Stimulated activated CD4-positive, alpha-beta T cell treated with anti-CD3 and anti-CD28 coated beads, Interleukin-15, amount 100 ng/mL, for 24 hours (primary cell): ENCODE results near the gene RREB1.

ENCODE experiments used
- DNase-seq: peaks from one replicate; pipeline ENCODE4 v3.0.0-alpha.2; 2020

The RREB1 gene

GRCh38 chr6:7166410-7167293 is 58.9 kb downstream of the RREB1 start:
- DNase-seq: no peak

DNA sequence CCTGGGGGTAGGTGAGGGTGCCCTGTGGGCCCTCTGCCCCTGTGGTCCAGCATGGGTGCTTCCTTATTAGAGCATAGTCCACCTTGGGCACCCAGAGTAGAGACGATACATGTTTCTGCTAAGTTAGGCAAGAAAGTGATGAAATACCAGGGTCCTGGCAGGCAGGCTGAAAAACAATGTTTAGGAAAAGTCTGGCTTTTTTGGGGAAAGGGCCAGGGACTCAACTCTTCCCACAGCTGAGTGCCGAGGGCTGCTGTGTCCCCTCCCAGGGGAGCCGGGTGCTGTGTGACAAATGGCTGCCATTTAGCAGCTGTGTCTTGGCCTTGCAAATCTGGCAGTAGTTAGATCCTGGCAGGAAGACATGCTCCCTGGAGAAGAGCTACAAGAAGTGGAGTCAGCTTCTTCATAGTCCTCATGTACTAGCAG is 61.5 kb downstream of the RREB1 start:
- DNase-seq: no peak

GRCh38 chr6:7170117-7170732 is 62.5 kb downstream of the RREB1 start:
- no peak for DNase-seq

- DNase-seq: no peak
Observed at GRCh38 chr6:7171119-7171518, 63.4 kb downstream of the RREB1 start.

GRCh38 chr6:7171733-7172132 is 64.0 kb downstream of the RREB1 start:
- no peak for DNase-seq

GRCh38 chr6:7172649-7173048 is 64.9 kb downstream of the RREB1 start:
- DNase-seq: no peak

DNA sequence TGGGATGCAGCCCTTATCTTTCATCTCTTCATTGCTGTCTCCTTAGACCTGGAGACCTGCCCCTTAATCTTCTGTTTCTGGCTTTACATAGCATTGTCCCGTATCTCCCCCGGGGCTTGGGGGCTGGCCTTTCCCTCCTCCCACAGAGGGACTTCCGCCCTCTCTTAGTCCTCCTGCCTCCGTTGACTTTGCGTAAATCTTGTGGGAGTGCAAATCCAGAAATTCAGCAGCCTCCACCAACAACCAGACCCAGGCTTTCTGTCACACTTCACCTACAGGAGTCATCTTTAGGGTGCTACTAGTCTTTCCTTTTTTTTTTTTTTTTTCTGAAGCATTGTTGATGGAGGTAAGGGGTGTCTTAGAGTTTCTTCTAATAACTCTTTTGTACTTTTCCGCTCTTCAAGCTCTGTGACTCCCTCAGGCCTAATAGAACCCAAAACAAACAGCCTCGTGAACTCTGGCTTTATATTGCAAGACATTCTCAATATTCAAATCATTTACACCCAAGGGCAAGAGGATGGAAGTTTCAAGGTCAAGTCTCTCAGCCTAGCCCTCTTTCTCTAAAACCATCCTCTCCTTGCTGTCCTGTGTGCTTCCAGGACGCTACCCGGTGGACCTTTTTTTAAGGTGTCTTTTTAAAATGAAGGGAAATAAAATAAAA is 66.2 kb downstream of the RREB1 start:
- DNase-seq: no peak

DNA sequence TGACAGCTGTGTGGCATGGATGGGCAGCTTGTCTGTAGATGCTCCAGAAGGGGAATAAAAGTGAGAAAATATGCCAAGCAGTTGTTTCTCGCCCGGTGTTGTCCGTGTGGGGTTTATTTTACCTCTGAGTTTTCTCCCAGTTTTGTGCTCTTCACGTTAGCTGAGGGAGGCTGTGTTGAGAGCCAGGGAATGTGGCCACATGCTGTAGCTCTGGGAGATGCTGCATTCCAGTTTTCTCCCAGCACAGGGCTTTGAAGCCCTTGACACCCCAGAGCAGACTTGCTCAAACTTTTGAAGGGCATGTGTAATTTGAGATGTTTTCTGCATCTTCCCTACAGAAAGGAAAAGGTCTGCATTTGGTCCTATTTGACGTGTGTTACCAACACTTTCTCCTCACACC is 67.7 kb downstream of the RREB1 start:
- no peak for DNase-seq

GRCh38 chr6:7176208-7176607 is 68.4 kb downstream of the RREB1 start:
- DNase-seq: no peak

GRCh38 chr6:7178280-7178679 is 70.5 kb downstream of the RREB1 start:
- DNase-seq: no peak

DNA sequence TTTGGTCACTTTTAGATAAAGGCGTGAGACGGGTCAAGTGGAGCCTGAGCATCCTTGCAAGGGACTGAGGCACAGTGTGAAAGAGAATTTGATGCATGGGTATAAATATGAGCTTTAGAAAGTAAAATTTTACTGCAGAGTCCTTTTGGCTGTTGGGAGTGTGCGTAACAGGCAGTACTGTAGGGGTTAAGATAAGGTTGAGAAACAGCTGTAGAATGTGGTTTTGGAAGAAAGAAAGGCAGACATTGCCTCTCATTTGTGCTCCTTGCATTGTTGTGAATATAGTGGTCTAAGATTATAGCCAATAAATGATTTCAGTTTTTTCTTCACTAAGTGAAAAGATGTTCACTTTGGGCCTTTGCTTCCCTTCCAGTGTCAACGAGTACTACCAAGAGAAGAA is 73.0 kb downstream of the RREB1 start:
- DNase-seq: no peak

DNA sequence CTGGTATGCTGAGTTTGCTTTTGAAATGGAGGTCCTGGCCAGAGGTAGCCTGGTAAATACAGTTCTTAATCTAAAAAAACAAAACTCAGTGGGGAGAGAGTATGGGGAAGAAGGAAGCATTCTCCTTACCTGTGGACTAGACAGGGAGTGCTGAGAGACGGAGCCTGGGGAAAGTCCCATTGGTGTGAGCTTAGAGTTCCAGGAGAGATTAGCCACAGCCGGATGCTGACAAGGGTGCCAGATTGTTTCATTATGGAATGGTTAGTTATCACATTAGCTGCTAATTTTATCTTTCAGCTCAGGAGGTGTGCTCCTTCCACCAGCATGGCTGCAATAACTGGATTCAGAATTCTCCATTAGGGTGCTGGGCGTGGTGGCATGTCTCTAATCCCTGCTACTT is 75.9 kb downstream of the RREB1 start:
- no peak for DNase-seq

DNA sequence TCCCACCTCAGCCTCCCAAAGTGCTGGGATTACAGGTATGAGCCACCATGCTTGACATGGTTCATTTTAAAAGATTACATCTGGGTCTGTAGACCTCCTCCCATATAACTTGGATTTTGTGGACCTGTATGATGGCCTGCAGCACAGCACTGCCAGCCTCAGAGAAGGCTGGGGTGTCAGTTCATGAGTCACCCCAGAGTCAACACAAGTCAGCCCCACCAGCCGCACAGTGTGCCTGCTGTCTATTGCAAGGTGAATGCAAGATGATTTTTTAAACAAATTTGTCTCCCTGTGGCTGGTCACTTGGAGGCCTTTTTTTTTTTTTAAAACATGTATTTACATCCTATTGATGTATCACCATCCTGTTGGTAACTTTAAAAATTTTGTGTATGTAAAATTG is 76.7 kb downstream of the RREB1 start:
- DNase-seq: no peak

DNA sequence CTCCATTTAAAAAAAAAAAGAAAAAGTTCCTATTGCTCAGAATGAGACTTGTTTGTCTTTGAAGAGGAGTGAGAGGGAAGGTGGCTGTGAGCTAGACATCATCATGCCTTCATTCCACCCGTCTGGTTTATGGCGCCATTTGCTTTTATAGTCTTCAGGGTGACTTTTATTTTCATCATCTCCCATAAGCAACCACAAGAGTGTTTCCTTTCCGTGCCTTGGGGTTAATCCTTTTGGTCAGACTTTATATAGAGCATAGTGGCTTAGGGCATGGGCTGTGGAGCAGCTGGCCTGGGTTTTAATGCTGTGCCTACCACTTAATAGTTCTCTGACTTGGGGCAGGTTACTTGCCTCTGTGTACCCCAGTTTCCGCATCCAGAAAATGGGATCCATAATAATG is 77.8 kb downstream of the RREB1 start:
- DNase-seq: no peak

GRCh38 chr6:7188492-7188891 is 80.7 kb downstream of the RREB1 start:
- no peak for DNase-seq

DNA sequence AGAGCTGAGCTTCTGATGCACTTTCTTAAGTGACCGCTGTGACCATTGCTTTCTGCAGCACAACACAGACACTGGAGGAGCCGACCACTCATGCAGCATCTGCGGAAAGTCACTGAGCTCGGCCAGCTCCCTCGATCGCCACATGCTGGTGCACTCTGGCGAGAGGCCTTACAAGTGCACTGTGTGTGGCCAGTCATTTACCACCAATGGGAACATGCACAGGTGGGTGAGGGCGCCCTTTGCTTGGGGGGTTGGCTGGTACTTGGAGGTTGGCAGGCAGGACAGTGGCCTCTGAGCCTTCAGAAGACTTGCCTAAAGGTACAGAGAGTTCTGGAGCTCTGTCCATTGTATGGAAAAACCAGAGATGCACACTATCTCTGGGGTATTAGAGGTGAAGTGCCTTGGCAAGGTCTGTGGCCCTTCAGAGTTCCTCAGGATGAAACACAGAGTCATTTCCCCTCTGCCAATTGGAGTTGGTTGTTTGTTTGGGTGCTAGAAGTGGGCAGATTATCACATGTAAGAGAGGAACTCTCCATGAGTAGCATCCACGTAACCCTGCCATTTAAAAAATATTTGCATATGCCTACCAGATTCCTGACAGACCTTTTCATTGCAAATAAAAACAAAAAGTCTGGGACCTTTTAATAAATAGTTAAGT is 81.5 kb downstream of the RREB1 start:
- no peak for DNase-seq

DNA sequence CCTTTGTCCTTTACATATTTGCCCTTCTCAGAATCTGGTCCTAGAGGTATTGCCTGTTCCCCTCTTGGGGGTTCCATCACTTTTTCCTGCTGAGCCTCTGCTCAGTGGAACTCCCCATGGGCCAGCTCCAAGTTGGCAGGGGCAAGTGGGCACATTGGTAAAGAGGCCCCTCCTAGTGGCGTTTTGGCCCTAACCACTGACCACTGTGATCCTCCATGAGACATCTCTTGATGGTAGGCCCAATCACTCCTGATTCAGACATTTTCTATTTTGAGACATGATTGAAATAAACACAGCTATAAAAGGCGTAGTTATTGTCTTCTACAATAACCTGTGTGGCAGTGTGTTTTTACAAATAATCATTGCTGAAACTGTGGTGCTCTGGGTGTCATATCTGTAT is 83.0 kb downstream of the RREB1 start:
- DNase-seq: no peak

GRCh38 chr6:7193122-7193521 is 85.4 kb downstream of the RREB1 start:
- no peak for DNase-seq

GRCh38 chr6:7194657-7195056 is 86.9 kb downstream of the RREB1 start:
- no peak for DNase-seq

- DNase-seq: no peak
Observed at GRCh38 chr6:7195339-7196018, 87.7 kb downstream of the RREB1 start.

- peak; percentile 8 for DNase-seq
Observed at GRCh38 chr6:7196019-7196402, 88.2 kb downstream of the RREB1 start.

DNA sequence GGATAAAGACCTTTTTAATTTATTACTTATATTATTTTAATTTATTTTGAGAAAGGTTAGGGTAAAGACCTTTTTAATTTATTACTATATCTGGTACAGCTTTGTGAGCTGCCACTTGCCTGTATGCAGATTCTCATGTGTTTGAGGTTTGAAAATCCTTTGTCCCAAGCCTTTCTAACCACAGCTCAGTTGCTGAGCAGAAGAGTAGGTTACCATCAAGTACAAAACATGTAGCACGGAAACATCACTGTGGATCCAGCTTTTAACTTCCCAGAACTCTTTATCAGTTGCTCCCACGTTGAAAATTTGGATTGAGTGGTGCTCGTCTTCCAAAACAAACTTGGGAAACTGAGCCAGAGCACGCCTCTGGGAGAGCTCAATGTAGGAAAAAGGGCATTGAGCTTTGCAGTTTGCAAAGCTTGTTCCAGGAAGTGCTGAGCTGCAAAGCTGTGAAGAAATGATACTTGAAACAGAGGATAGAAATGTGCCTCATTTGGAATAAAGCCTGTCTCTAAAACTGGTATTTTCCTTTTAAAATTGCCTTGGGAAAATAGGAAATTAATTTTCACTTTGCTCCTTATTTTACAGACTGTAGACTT is 89.0 kb downstream of the RREB1 start:
- DNase-seq: no peak

DNA sequence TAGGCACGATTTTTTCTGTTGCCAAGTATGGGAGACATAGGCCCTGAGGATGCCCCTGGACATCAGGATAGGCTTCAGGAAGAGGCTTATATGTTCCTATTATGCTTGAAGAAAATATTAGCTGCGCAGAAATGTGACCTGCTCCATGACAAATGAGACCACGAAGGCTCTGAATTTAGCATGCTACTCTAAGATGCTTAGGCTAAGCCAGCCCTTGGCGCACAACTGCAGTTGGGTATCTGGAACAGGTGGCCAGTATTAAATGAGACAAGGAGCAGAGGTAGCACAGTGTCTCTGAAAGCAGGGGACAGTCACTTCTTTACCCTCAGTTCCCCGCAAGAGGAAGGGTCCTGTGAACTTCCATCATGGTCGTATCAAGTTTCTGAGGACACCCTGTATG is 90.0 kb downstream of the RREB1 start:
- no peak for DNase-seq
